Mesendoderm (in vitro differentiated cells): ENCODE measurements around the gene KANSL3.

Source experiments
- DNase-seq: peaks from one replicate; pipeline ENCODE4 v3.0.0; 2013
- H2AK5ac ChIP-seq: 2 replicates; pipeline ENCODE4 v1.6.1; 2013; ENCODE audit warnings: low read length, inconsistent platforms
- H2BK120ac ChIP-seq: 2 replicates; pipeline ENCODE4 v1.6.1; 2013; ENCODE audit warnings: low read depth, mild to moderate bottlenecking, low read length, moderate library complexity, mixed read lengths
- H2BK15ac ChIP-seq: replicated peaks from 2 replicates; pipeline ENCODE4 v1.6.1; 2013; ENCODE audit warnings: low read depth, mild to moderate bottlenecking, moderate library complexity
- H2BK5ac ChIP-seq: 2 replicates; pipeline ENCODE4 v1.6.1; 2013; ENCODE audit warnings: low read length, inconsistent platforms
- H3K18ac ChIP-seq: 2 replicates; pipeline ENCODE4 v1.6.1; 2013; ENCODE audit warnings: mild to moderate bottlenecking, low read length, mixed read lengths
- H3K23ac ChIP-seq: one replicate; pipeline ENCODE4 v1.6.1; 2013; ENCODE audit warnings: low read length
- H3K27ac ChIP-seq: 2 replicates; pipeline ENCODE4 v1.5.1; 2013; ENCODE audit warnings: low read depth, mild to moderate bottlenecking, inconsistent platforms, low read length, moderate library complexity
- H3K27me3 ChIP-seq: 2 replicates; pipeline ENCODE4 v1.6.1; 2013; ENCODE audit warnings: low read length, control low read depth, mild to moderate bottlenecking, inconsistent platforms; ENCODE audit not compliant: insufficient read depth, poor library complexity
- H3K36me3 ChIP-seq: 2 replicates; pipeline ENCODE4 v1.6.1; 2013; ENCODE audit warnings: low read length, inconsistent platforms; ENCODE audit not compliant: control insufficient read depth, insufficient read depth
- H3K4ac ChIP-seq: one replicate; pipeline ENCODE4 v1.6.1; 2013; ENCODE audit warnings: low read depth, mild to moderate bottlenecking, low read length, moderate library complexity
- H3K4me1 ChIP-seq: 2 replicates; pipeline ENCODE4 v1.6.1; 2013; ENCODE audit warnings: low read depth, low read length, inconsistent platforms; ENCODE audit not compliant: control insufficient read depth
- H3K4me2 ChIP-seq: 2 replicates; pipeline ENCODE4 v1.6.1; 2013; ENCODE audit warnings: low read length
- H3K4me3 ChIP-seq: 2 replicates; pipeline ENCODE4 v1.5.1; 2013; ENCODE audit warnings: mild to moderate bottlenecking, low read length
- H3K56ac ChIP-seq: one replicate; pipeline ENCODE4 v1.6.1; 2013; ENCODE audit warnings: low read length
- H3K79me1 ChIP-seq: 2 replicates; pipeline ENCODE4 v1.6.1; 2013; ENCODE audit warnings: low read length, inconsistent platforms
- H3K79me2 ChIP-seq: 2 replicates; pipeline ENCODE4 v1.6.1; 2013; ENCODE audit warnings: mild to moderate bottlenecking, low read length; ENCODE audit not compliant: control insufficient read depth, insufficient read depth
- H3K9ac ChIP-seq: 2 replicates; pipeline ENCODE4 v1.6.1; 2013; ENCODE audit warnings: low read length, inconsistent platforms
- H4K5ac ChIP-seq: one replicate; pipeline ENCODE4 v1.6.1; 2013; ENCODE audit warnings: low read length
- H4K8ac ChIP-seq: one replicate; pipeline ENCODE4 v1.6.1; 2013; ENCODE audit warnings: low read depth, mild to moderate bottlenecking, control low read depth, low read length, moderate library complexity
- WGBS: extraction: QIAGEN DNeasy Blood & Tissue Kit; methylation state at CpG from one replicate; pipeline ENCODE4 v1.1.7; 2013; ENCODE audit warnings: low lambda C conversion rate, missing lambda C conversion rate; ENCODE audit not compliant: insufficient coverage; ENCODE audit errors: extremely low coverage; 5-methylcytosine and 5-hydroxymethylcytosine counted together

The KANSL3 gene

GRCh38 chr2:96546797-96547196, 91.3 kb downstream of the KANSL3 start:
- H2AK5ac ChIP-seq: no peak overlapping the region
- H3K9ac ChIP-seq: no peak overlapping the region
- H3K4me3 ChIP-seq: no peak overlapping the region
- H2BK5ac ChIP-seq: no peak overlapping the region
- no peak overlapping the region for H4K5ac ChIP-seq
- H3K18ac ChIP-seq: no peak overlapping the region
- H4K8ac ChIP-seq: no peak overlapping the region
- H3K27ac ChIP-seq: no peak overlapping the region
- no peak overlapping the region for H3K4me2 ChIP-seq
- H3K4me1 ChIP-seq: no peaks in the 10 kb centered on the region
- no CpG with 5 or more reads among the region's 8 CpGs for WGBS
- no peaks in the 10 kb centered on the region for H3K79me1 ChIP-seq
- H2BK15ac ChIP-seq: no peak overlapping the region
- H3K36me3 ChIP-seq: no peaks in the 10 kb centered on the region
- no peak overlapping the region for H2BK120ac ChIP-seq
- no peak overlapping the region for H3K56ac ChIP-seq
- no peaks in the 10 kb centered on the region for H3K27me3 ChIP-seq
- no peak for DNase-seq
- no peak overlapping the region for H3K23ac ChIP-seq
- H3K79me2 ChIP-seq: no peaks in the 10 kb centered on the region
- H3K4ac ChIP-seq: no peak overlapping the region

- H2BK5ac ChIP-seq: no peak overlapping the region
- WGBS: no CpG with 5 or more reads among the region's 5 CpGs
- H2BK120ac ChIP-seq: no peak overlapping the region
- H3K27me3 ChIP-seq: no peaks in the 10 kb centered on the region
- no peaks in the 10 kb centered on the region for H3K79me1 ChIP-seq
- H2AK5ac ChIP-seq: no peak overlapping the region
- no peak overlapping the region for H3K4me3 ChIP-seq
- no peak for DNase-seq
- no peaks in the 10 kb centered on the region for H3K36me3 ChIP-seq
- H3K4me1 ChIP-seq: no peaks in the 10 kb centered on the region
- no peak overlapping the region for H3K27ac ChIP-seq
- H3K9ac ChIP-seq: no peak overlapping the region
- H3K4me2 ChIP-seq: no peak overlapping the region
- H3K23ac ChIP-seq: no peak overlapping the region
- no peak overlapping the region for H2BK15ac ChIP-seq
- no peak overlapping the region for H4K5ac ChIP-seq
- H3K4ac ChIP-seq: no peak overlapping the region
- no peaks in the 10 kb centered on the region for H3K79me2 ChIP-seq
- H3K18ac ChIP-seq: no peak overlapping the region
- H4K8ac ChIP-seq: no peak overlapping the region
- no peak overlapping the region for H3K56ac ChIP-seq
Measured at GRCh38 chr2:96546321-96546720, 91.8 kb downstream of the KANSL3 start.
